HG02588 (cell line): Measurements from ENCODE around the gene CBL.

ENCODE experiments used
- ATAC-seq: cut with Tn5 transposase; IDR thresholded peaks from one replicate; pipeline ENCODE4 v1.9.1; 2021; ENCODE audit warnings: mild to moderate bottlenecking, moderate library complexity; ENCODE audit not compliant: unreplicated experiment

CBL gene

DNA sequence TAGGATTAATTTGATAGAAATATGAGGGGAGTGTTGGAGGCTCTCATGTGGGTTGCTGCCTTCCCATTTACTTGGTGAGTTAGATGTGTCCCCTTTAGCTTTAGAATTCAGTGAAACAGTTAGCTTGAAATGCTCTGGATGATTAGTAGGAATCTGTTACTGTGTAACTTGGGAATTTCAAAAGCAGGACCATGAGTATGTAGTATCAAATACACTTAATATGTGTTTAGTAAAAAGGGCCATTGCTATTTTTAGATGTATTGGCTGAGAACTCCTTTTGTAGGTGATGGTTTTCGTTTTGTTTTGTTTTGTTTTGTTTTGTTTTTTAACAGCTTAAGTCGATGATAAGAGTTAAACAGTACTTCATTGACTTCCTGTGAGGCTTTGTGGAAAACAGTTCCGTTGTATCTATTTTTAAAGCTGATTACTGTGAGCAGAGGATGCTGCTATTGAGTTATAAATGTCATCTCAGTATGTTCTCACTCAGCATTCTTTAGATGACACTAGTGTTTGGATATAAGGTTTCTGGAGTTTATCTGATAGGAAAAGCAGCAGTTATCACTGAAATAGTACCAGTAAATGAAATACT, 57.3 kb downstream of the CBL start:
- ATAC-seq: no peak

DNA sequence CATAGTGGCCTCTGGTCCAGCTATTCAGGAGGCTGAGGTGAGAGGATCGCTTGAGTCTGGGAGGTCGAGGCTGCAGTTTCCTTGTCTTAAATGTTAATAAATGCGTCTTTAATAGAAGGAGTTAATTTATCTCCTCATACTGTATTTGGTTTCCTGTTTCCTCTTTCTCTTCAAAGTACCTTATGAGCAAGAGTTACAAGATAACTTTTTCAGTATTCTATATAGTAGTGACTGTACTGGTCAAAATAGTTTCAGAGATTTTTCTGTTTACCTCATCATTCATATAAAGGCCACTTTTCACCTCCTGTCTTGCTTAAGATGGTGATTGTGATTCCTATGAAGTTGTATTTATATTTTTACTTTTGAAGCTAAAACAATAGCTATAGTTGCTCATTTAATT, 59.9 kb downstream of the CBL start:
- no peak for ATAC-seq

DNA sequence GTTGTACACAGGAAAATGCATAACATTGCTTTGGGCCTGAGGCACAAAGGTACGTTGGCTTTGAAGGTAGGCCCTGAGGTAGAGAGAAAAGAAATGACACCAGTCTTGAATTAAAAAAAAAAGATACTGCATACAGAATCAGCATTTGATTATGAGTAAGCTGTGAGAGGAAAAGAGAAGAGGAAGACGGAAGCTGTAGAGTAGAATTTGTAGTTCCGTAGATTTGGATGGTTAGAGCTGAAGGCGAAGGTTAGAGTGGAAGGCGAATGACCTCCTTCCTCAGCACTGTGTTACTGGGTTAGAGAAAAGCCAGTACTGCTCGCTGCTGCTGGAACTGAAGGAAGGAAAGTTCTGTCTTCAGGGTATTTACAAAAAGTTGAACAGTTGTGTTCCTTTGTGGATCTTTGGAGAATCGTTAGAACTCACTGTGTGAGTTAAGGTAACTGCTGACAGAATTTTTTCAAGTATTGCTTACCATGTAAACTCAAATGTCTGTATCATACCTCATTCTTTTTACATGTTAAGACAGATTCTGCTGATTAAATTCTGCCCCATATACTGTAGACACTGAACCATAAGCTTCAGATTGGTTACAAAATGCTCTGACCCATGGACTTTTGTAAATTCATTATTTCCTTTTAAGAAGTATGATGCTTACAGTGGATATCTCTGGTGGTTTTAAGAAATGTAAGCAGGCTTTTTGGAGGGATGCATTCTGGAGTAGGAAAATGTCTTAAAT, 60.5 kb downstream of the CBL start:
- no peak for ATAC-seq

DNA sequence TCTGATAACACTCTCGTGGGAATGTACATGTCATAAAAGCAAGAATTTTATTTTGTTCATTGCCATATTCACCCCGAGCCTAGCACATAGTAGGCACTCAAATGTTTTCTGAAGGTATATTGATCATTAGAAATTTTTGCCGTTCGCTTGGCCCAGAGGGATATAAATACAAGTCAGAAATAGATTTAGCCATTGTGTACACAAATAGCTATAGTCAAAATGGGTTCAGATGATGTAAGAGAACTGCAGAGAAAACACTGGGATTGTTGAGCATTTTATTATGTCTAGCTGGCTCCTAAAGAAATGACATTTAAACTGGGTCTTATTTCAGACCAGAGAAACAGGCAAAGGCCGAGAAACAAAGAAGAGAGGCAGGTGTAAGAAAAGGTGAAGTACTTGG, 61.5 kb downstream of the CBL start:
- ATAC-seq: no peak

DNA sequence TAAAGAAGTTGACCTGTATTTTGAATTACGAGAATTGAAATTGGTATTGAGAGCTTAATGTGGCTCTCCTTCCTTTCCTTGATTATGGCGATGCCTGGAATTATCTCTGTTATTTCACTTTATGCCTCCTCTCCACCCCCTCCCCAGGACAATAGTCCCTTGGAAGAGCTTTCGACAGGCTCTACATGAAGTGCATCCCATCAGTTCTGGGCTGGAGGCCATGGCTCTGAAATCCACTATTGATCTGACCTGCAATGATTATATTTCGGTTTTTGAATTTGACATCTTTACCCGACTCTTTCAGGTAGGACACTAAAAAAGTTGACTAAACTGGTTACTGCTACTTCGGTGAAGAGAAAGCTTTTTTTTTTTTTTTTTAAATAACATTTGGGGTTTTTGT, 67.6 kb downstream of the CBL start:
- no peak for ATAC-seq

DNA sequence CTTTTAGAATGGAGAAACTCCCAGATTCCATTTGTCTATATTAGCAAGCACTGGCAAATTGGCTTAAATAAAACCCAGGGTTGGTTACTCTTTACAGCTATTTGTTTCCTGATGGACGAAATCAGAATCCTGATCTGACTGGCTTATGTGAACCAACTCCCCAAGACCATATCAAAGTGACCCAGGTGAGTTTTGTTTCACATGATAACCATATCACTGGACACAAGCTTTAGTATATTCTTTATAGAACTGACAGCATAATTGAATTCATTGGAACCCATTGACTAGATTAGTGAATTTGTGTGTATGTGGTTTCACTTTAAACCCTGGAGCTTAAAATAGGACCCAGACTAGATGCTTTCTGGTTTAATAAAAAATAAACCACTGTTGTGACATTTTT, 71.5 kb downstream of the CBL start:
- ATAC-seq: no peak

DNA sequence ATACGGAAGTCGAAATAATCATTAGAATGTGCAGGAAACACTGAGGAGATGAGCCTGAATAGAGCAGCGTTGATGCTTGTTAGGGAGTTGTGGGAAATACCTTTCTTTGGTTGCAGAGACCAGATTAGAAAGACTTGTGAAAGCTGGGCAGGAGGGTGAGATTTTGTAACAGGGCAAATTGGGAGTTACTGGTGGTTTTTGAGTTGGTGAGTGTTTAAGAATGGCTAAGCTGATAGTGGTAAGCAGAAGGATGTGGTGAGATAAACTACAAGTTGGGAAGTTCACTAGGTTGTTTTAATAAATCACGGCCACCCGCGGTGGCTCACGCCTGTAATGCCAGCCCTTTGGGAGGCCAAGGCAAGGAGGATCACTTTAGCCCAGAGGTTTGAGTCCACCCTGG, 76.4 kb downstream of the CBL start:
- no peak for ATAC-seq

DNA sequence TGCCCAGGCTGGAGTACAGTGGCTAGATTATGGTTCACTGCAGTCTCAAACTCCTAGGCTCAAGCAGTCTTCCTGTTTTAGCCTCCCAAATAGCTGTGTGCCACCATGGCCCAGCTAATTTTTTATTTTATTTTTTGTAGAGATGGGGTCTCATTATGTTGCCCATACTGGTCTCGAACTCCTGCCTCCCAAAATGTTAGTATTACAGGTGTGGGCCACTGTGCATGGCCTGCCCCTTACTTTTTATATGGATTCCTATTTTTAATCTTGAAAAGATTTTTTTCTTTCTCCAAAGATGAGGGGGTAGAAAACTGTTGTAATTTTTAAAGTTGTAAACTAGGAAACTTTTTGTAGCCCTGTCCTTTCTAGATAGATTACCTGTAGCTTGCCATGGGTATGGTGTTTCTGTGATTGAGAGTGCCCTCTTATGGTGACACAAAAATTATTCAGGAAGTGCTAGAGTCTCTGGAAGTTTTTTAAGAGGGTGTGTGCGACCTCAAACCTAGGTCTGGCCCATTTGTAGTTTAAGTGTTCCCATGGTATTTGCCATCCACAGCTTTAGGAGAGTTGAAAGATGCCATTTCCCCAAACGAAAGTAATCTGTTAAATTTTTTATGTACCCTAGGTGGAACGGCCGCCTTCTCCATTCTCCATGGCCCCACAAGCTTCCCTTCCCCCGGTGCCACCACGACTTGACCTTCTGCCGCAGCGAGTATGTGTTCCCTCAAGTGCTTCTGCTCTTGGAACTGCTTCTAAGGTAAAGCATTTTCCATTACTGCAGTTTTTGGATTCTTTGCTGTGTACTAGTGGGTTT, 78.4 kb downstream of the CBL start:
- no peak for ATAC-seq

DNA sequence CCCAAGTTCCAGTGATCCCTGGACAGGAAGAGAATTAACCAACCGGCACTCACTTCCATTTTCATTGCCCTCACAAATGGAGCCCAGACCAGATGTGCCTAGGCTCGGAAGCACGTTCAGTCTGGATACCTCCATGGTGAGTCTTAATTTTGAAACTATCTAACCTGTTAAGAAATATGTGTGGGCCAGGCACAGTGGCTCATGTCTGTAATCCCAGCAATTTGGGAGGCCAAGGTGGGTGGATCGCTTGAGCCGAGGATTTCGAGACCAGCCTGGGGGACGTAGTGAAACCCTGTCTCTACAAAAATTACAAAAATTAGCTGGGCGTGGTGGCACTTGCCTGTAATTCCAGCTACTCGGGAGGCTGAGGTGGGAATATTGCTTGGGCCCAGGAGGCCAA, 79.3 kb downstream of the CBL start:
- ATAC-seq: no peak

DNA sequence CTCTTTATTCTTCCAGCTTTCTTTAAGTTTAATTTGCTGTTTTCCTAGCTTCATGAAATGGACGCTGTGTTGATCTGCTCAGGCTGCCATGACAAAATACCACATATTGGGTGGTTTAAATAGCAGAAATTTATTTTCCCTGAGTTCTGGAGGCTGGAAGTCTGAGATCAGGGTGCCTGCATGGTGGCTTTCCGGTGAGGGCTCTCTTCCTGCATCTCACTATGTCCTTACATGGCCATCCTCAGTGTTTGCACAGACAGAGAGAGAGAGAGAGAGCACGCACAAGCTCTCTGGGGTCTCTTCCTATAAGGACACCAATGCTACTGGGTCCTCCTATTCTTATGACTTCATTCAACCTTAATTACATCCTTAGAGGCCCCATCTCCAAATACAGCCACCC, 82.1 kb downstream of the CBL start:
- ATAC-seq: no peak

DNA sequence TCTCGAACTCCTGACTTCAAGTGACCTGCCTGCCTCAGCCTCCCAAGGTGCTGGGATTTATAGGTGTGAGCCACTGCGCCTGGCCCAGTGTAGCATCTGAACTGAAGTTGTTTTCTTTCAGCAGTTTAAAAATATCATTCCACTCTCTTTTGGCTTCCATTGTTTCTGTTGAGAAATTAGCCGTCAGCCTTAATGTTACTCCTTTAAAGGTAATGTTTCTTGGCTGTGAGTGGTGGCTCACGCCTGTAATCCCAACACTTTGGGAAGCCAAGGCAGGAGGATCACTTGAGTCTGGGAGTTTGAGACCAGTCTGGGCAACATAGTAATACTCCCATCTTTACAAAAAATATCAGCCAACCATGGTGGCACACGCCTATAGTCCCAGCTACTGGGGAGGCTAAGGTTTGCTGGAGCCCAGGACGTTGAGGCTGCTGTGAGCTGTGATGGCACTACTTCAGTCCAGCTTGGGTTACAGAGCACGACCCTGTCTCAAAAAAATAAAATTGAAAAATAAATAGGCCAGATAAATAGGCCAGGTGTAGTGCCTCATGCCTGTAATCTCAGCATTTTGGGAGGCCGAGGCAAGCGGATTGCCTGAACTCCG, 84.9 kb downstream of the CBL start:
- ATAC-seq: no peak

DNA sequence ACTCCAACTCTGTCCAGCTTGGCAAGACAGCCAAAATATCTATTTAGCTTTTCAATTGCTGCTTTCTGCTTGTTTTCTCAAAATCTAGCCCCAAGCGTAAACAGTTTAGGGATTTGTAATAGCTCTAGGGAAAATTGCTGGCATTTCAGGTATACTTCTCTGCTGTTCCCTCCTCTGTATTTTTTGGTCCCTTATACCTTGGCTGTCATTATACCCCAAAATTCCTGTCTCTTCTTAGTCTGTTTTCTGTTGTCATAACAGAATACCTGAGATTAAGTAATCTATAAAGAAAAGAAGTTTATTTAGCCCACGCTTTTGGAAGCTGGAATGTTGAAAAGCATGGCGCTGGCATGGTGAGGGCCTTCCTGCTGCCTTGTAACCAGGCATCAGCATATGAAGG, 87.3 kb downstream of the CBL start:
- no peak for ATAC-seq

DNA sequence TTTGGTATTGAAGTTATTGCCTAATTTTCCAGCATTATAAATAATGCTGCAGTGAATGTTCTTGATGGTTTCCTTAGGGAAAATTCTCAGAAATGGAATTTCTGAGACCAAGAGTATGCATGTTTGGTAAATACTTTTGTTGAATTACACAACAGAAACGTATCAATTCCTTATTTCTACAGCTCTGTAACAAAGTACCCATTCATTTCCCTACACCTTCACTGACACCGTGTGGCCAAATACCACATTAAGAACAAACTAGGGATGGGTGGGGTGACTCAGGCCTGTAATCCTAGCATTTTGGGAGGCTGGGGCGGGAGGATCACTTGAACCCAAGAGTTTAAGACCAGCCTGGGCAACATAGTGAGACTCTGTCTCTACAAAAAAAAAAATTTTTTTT, 89.0 kb downstream of the CBL start:
- no peak for ATAC-seq

DNA sequence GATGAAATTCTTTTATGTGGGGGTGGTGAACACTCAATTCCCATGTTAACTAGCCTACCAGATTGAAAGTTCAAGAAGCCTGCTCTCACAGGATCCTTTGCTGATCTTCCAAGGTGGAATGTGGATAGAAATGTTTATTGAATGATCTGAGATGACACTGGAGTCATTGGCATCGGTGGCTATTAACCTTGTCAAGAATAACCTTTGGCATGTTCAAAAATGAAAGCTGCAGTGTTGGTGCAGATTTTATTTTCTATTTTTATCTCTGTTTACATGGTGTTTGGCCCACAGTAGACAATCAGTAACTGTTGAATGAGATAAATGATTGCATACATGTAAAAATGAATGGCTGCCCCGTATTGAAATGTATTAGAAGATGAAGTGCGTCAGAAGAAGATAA, 91.8 kb downstream of the CBL start:
- no peak for ATAC-seq

DNA sequence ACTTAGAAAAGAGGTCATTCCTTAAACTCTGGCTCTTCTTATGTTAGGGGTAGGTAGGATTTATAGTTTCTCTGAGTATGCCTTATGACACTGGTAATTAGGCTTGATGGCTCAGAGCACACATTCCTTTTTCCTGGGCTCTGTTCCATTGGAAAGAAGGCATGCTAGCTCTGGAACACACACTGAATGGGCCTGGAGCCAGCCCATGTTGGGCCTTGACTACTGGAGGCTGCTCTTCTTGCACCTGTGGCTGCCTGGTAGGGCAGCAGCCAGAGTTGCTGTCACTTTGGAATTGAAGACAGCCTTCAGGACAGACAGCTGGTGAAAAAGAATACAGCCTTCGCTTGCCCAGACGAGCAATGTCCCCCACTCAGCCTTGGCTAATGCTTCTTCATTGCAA, 92.6 kb downstream of the CBL start:
- no peak for ATAC-seq

DNA sequence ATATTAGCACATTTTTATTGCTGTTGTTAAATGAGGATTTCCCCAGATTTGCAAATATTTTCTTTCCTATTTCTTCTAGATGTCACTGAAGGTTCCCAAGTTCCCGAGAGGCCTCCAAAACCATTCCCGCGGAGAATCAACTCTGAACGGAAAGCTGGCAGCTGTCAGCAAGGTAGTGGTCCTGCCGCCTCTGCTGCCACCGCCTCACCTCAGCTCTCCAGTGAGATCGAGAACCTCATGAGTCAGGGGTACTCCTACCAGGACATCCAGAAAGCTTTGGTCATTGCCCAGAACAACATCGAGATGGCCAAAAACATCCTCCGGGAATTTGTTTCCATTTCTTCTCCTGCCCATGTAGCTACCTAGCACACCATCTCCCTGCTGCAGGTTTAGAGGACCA, 93.3 kb downstream of the CBL start:
- no peak for ATAC-seq

DNA sequence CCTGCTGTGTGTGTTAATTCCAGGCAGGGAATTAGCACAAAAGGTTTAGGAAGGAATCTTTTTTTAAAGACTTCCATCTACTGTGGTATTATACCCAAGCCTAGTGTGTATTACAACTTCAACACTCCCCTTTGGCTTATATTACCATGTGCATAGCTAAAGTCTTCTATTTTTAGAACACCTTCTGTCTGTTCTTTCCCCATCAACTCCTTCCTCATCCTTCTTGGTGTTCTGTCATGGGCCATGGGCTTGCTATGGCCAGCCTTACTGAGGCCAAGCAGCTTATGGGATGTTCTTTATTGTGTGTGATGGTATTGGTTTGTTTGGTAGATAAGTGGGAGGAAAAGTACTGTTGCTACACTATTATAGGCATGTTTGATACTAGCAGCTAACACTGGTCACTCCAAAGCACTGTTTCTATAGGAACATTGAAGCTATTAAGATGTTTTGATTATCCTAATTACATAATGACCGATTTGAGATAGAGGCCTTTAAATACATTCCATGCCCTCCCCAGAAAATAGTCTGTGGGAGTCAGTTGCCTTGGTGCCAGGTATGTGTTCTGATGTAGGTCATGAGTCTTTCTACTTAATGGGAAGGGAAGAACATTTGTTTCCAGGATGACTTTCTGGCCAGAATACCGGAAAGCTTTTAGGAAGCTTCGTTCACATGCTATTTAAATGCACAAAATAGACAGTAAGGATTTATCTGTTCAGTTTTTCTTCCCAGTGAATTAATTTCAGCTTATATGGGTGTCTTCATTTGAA, 94.2 kb downstream of the CBL start:
- no peak for ATAC-seq

DNA sequence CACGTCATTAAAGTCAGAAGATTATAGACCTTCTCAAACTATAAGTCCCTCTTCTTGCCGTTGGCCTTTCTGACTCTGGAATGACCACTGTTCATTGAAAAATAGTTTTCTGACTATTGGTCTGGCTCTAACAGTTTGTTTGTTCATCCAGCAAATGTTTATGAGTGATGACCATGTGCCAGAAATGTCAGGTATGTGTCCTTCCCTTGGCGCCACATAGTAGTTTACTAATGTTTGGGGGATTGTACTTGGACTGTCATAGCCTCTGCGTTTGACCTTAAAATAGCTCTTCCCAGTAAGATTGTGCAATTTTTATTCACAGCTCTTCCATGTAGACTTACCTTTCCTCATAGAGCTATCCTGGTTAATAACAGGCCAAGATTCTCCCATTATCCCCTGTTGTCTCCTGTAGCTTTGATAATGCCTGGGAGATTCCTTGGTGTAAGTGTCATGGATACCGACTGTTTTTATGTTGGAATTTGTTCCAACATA, 97.1 kb downstream of the CBL start:
- no peak for ATAC-seq

DNA sequence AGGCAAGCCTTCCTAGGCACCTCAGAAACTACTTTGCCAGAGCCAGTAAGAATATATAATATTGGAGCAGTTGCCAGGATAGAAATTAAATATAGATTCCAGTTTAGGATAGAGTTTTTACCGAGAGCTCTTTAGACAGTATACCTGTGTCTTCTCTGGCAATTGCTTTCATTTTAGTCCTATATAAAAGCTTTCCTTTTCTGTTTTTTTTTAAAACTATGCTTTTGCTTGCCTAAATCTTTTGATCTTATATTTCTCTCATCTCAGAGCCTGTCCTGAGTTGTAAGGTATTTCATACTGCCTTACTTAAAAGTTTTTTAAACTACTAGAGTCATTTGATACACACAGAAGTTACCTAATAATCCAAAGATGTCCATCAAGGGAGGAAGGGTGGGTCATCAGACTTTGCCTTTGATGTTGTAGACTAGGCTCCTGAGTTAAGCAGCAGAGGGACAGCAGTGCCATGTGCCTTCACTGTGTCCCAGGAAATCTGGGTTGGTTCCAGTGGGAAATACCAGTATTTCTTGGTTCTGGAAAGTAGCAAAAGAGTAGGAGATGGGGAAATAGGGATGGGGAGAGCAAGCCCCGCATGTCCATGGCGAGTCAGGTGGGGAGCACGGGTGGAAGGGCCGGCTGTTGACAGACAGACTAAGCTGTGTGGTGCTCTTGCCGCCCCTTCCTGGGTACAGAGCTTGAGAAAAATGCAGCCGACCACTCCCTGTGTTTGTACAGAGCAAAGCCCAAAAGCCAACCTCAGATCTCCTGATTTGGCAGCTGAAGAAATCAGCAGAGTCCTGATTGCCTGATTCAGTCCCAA, 99.6 kb downstream of the CBL start:
- no peak for ATAC-seq

DNA sequence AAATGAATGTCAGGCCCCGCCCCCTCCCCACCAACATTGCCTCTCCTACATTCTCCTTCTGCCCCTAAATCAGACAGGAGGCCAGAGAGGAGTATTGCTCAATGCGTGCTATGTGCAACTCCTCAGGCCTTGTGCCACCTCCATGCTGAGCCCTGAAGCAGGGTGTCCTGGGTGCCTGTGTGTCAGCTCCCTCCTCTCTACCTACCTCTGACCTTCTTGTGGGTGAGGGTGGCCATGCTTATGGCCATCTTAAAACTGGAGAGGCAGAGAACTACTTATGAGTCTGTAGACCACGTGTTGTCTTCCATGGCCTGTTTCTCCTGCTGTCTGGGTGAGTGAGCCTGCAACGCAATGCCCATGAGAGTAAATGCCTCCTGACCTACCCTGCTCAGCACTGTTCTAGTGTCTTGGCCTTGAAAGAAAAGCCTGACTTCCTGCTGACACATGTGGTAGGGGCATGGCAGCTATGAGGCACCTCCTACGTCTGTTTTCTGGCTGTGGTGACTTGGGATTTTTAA, 100.3 kb downstream of the CBL start:
- ATAC-seq: no peak
